ENCODE data around the gene ABCA3. TPM values are rescaled to one million over a fixed set of nuclear protein-coding genes. Genes with fewer than 3 reads are reported as not detected.

ABCA3 gene
- total RNA-seq, 4 donors from 2014 or later: 14.9 to 22.2 (median 15.8) TPM

DNA sequence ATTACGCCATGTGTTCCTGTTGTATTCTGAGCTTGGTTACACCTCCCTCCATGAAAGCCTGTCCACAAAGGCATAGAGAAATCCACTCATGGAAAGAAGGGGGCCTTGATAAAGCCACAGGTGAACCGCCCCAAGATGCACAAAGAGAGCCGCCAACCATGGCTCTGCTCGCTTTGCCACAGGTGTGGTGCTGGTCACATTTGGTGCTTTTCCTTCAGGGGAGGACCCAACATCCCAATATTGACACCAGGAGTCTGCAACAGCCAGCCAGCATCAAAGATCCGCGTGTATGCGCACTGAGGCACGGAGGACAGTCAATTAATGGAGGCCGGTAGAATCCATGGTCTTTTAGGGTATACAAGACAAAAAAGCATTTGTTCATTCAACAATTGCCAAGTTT lies 7.3 kb downstream of the ABCA3 start:
- Histone ChIP-seq H3K27me3 (no peaks in the 10 kb centered on the region), H3K9me3 (no peaks in the 10 kb centered on the region), H3K4me1 (peaks cover 0 to 4% (median 0%) of the 10 kb centered on the region in 4 donors), H3K27ac (no peak overlapping the region), H3K36me3 (peaks cover 0 to 4% (median 0%) of the 10 kb centered on the region in 3 donors), H3K4me3 (no peak overlapping the region)
- no peak for DNase-seq (ENCODE audit: low spot score in 2 of 2)
- 89 to 91% methylated on average over 9 of the region's 9 CpGs for WGBS, 2 donors
- TF ChIP-seq CTCF (IDR thresholded peaks at IDR 0.05) (no peak), POLR2A (IDR thresholded peaks at IDR 0.05) (no peak), EP300 (IDR thresholded peaks at IDR 0.05) (no peak)

DNA sequence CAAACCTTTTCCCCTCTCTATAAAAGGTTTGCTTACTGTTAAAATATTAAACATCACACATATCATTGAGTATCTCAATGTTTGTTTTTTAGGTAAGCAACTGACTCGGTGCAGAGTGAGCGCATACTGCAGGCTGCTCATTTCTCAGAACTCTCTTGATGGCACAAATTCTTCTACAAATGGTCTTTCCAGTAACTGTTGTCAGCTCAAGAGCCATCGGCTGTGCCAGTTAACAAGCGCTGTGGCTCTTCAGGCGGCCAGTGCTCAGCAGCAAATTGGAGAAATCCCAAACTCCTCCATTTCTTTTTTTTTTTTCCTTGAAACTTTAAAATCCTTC lies 8.6 kb downstream of the ABCA3 start:
- Histone ChIP-seq H3K27me3 (no peaks in the 10 kb centered on the region), H3K36me3 (peaks cover 0 to 18% (median 0%) of the 10 kb centered on the region in 3 donors), H3K4me3 (no peak overlapping the region), H3K4me1 (no peaks in the 10 kb centered on the region), H3K27ac (no peak overlapping the region), H3K9me3 (no peaks in the 10 kb centered on the region)
- 88 to 89% methylated on average over 5 of the region's 5 CpGs for WGBS, 2 donors
- TF ChIP-seq POLR2A (IDR thresholded peaks at IDR 0.05) (no peak), CTCF (IDR thresholded peaks at IDR 0.05) (no peak), EP300 (IDR thresholded peaks at IDR 0.05) (no peak)
- DNase-seq (ENCODE audit: low spot score in 2 of 2): no peak

DNA sequence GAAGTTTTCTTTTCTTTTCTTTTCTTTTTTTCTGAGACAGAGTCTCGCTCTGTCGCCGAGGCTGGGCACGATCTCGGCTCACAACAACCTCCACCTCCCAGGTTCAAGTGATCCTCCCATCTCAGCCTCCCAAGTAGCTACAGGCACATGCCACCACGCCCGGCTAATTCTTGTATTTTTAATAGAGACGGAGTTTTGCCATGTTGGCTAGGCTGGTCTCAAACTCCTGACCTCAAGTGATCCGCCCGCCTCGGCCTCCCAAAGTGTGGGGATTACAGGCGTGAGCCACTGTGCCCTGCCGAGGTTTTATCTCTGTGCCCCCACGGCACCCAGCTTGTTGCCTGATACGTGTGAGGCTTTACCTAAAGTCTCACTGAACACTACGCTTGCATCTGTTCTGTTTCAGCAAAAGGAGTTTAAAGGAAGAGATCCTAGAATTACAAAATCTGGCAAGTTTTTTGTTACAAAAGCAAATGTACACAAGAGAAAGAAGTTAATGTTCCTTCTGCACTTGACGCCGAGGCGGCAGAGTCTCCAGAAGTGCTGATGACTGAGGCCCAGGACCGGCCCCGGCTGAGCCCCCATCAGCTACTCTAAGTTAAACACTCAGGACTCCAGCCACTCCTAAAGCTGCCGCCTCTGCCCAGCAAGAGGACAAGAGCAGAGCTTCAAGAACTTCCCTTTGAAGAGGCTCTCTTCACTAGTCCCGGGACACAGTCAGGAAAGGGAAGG lies 9.2 kb downstream of the ABCA3 start:
- H3K27ac ChIP-seq: no peak overlapping the region
- no peaks in the 10 kb centered on the region for H3K9me3 ChIP-seq
- WGBS, 2 donors: 80 to 85% methylated on average over 23 of the region's 23 CpGs
- H3K36me3 ChIP-seq: peaks cover 0 to 23% (median 0%) of the 10 kb centered on the region in 3 donors
- no peaks in the 10 kb centered on the region for H3K27me3 ChIP-seq
- no peaks in the 10 kb centered on the region for H3K4me1 ChIP-seq
- no peak overlapping the region for H3K4me3 ChIP-seq
- TF ChIP-seq CTCF (IDR thresholded peaks at IDR 0.05): no peak
- TF ChIP-seq EP300 (IDR thresholded peaks at IDR 0.05): no peak
- no peak for TF ChIP-seq POLR2A (IDR thresholded peaks at IDR 0.05)
- DNase-seq (ENCODE audit: low spot score in 2 of 2): no peak

GRCh38 chr16:2329532-2329931 lies 11.0 kb downstream of the ABCA3 start:
- H3K9me3 ChIP-seq: no peaks in the 10 kb centered on the region
- no peaks in the 10 kb centered on the region for H3K27me3 ChIP-seq
- 82 to 96% methylated on average over 5 of the region's 5 CpGs for WGBS, 2 donors
- no peak overlapping the region for H3K4me3 ChIP-seq
- no peaks in the 10 kb centered on the region for H3K4me1 ChIP-seq
- peaks cover 0 to 41% (median 0%) of the 10 kb centered on the region in 3 donors for H3K36me3 ChIP-seq
- TF ChIP-seq EP300 (IDR thresholded peaks at IDR 0.05): no peak
- no peak for TF ChIP-seq CTCF (IDR thresholded peaks at IDR 0.05)
- no peak for TF ChIP-seq POLR2A (IDR thresholded peaks at IDR 0.05)
- DNase-seq (ENCODE audit: low spot score in 2 of 2): no peak
- no peak overlapping the region for H3K27ac ChIP-seq

DNA sequence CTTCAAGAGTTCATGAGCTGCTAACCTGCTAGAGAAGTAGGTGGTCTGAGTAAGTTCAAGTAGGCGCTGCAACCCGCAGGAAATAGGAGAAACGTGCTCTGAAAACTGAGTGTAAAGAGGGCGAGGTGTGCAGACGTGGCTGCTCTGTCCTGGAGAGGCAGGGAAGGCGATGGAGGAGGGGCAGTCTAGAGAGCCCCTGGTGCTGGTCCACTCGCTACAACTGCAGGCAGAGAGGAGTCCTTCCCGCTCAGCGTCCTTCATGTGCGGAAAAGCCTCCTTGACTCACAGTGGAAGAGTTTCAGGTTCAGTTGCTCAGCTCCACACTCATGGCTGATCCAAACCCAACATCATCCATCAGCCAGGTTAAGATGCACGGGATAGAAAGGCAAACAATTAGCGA lies 12.1 kb downstream of the ABCA3 start:
- peaks cover 0 to 52% (median 0%) of the 10 kb centered on the region in 3 donors for H3K36me3 ChIP-seq
- H3K9me3 ChIP-seq: no peaks in the 10 kb centered on the region
- TF ChIP-seq CTCF (IDR thresholded peaks at IDR 0.05): no peak
- no peak for TF ChIP-seq POLR2A (IDR thresholded peaks at IDR 0.05)
- no peak for TF ChIP-seq EP300 (IDR thresholded peaks at IDR 0.05)
- WGBS, 2 donors: 88 to 89% methylated on average over 12 of the region's 12 CpGs
- no peak overlapping the region for H3K27ac ChIP-seq
- no peaks in the 10 kb centered on the region for H3K4me1 ChIP-seq
- no peaks in the 10 kb centered on the region for H3K27me3 ChIP-seq
- H3K4me3 ChIP-seq: no peak overlapping the region
- no peak for DNase-seq (ENCODE audit: low spot score in 2 of 2)

All from tibial nerve (tissue), 4 donors.